ENCODE data around the gene HFM1.
"Not testable (repeated sequence)": the region's sequence is repeated elsewhere in the genome, so short reads cannot be mapped to it uniquely, and the experiment has no call there.

The HFM1 gene, protein sequence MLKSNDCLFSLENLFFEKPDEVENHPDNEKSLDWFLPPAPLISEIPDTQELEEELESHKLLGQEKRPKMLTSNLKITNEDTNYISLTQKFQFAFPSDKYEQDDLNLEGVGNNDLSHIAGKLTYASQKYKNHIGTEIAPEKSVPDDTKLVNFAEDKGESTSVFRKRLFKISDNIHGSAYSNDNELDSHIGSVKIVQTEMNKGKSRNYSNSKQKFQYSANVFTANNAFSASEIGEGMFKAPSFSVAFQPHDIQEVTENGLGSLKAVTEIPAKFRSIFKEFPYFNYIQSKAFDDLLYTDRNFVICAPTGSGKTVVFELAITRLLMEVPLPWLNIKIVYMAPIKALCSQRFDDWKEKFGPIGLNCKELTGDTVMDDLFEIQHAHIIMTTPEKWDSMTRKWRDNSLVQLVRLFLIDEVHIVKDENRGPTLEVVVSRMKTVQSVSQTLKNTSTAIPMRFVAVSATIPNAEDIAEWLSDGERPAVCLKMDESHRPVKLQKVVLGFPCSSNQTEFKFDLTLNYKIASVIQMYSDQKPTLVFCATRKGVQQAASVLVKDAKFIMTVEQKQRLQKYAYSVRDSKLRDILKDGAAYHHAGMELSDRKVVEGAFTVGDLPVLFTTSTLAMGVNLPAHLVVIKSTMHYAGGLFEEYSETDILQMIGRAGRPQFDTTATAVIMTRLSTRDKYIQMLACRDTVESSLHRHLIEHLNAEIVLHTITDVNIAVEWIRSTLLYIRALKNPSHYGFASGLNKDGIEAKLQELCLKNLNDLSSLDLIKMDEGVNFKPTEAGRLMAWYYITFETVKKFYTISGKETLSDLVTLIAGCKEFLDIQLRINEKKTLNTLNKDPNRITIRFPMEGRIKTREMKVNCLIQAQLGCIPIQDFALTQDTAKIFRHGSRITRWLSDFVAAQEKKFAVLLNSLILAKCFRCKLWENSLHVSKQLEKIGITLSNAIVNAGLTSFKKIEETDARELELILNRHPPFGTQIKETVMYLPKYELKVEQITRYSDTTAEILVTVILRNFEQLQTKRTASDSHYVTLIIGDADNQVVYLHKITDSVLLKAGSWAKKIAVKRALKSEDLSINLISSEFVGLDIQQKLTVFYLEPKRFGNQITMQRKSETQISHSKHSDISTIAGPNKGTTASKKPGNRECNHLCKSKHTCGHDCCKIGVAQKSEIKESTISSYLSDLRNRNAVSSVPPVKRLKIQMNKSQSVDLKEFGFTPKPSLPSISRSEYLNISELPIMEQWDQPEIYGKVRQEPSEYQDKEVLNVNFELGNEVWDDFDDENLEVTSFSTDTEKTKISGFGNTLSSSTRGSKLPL (N-terminal part only)

DNA sequence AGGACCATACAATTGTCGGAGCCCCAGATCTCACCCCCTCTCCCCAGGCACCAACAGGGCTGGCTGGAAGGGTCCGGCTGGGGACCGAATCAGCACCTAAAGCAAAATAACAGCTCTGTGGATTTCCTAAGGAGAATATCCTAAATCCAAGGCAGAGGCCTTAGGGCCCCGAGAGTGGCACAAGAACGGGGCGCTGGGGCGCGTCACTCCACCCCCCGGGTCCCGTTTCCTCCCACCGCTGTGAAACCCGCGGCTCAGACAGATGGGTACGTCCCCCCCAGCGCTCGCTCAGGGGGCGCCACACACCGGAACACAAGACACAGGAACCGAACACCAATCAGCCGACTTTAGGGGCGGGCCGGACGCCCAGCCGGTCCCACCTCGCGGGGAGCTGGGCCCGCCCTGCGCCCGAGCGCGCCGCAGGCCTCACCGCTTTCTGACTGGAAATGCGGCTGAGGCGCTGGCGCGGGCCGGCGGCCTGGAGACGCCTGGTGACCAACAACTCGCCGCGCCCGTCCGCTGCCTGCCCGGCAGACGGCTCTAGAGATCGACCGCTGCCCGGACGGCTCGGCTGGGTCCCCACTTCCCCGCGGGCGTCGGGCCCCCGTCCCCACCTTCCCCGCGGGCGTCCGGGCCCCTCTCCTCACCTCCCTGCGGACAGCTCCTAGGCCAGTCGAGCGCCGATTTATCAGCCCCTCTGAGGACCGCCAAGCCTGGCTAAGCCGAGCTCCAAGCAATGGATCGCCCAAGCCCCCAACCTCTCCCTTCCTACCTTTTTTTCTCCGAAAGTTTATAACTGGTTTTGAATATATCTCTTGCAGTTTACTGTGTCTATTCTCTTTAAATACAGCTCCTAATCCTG, at the start of gene HFM1:
HFM1 (minus strand) TSS at position 687 of the 862 bp plus-strand sequence. CDS start 3,755 bp downstream, outside the sequence.
- peak; percentile 92 for DNase-seq

DNA sequence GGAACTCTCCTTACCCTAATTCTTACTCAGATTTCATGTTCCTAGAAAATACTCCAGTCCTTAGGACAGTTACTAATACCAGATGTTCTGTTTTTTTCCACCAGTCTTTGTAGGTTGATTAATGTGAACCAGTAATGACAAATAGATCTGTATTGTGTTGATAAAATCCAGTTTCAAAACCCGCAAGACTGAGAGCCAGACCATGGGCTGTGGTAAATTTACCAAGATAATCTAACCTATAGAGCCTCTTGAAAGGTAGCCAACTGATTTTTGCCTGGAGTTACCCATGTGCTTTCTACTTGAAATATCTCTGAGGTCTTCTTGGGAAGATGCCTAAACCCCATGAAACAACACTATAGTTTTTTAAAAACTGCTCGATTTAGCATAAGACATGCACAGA, 49.5 kb upstream of the HFM1 start:
- peak; percentile 53 for DNase-seq

DNA sequence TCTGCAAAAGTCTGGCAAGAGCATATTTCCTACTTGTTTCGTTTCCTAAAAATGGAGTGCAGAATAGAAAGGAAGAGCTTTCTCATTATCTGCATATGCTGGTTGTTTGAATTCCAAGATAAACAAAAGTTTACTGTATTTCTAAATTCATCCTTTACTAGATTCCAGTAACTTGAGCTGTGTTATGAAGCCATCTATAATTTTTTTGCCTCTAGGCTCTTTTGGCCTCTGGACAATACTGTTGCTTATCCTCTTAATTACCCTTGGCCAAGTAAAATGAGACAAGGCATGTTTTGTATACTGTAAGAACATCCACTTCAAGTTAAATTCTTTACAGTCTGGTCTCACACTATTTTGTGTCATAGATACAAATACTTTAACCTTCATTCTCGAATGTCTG, 45.6 kb upstream of the HFM1 start:
- DNase-seq = no peak

DNA sequence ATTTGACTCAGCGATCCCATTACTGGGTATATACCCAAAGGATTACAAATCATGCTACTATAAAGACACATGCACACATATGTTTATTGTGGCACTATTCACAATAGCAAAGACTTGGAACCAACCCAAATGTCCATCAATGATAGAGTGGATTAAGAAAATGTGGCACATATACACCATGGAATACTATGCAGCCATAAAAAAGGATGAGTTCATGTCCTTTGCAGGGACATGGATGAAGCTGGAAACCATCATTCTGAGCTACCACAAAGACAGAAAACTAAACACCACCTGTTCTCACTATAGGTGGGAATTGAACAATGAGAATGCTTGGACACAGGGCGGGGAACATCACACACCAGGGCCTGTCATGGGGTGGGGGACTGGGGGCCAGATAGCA, 43.1 kb upstream of the HFM1 start:
- DNase-seq = not testable (repeated sequence)

DNA sequence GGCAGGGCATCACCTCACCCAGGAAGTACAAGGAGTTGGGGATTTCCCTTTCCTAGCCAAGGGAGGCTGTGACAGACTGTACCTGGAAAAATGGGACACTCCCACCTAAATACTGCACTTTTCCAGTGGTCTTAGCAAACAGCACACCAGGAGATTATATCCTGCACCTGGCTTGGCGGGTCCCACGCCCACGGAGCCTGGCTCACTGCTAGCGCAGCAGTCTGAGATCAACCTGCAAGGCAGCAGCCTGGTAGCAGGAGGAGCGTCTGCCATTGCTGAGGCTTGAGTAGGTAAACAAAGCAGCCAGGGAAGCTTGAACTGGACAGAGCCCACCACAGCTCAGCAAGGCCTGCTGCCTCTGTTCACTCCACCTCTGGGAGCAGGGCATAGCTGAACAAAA, 37.3 kb upstream of the HFM1 start:
- DNase-seq = not testable (repeated sequence)

DNA sequence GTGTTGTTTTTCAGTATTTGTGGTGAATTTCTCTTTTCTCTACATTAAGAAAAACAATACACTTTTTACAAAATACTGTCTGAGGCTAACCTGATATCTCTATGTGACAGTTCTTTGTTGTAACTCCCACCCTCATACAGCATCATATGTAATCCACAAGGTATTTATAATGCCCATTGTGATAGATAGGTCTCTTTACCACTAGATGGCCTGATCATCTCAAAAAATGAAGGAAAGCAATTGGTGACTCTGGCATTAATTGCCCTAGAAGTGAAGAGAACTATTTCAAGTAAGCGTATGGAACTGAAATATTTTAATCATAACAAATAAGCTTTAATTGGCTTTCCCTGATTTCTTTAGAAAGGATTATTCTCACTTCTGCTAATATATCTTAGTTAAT, 36.2 kb upstream of the HFM1 start:
- DNase-seq = peak; percentile 59

DNA sequence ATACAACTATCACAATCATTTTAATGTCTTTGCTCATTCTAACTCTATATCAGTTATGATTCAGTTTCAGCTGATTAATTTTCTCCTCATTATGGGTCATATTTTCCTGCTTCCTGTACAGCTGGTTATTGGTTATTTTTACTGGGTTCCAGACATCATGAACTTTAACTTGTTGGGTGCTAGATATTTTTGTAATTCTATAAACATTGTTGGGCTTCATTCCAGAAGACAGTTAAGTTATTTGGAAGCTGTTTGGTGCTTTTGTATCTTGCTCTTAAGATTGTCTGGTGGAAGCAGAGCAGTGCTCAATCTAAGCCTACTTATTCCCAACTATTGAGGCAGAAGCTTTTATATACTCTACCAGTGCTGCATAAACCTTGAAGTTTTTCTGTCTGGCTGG, 34.4 kb upstream of the HFM1 start:
- DNase-seq = no peak

DNA sequence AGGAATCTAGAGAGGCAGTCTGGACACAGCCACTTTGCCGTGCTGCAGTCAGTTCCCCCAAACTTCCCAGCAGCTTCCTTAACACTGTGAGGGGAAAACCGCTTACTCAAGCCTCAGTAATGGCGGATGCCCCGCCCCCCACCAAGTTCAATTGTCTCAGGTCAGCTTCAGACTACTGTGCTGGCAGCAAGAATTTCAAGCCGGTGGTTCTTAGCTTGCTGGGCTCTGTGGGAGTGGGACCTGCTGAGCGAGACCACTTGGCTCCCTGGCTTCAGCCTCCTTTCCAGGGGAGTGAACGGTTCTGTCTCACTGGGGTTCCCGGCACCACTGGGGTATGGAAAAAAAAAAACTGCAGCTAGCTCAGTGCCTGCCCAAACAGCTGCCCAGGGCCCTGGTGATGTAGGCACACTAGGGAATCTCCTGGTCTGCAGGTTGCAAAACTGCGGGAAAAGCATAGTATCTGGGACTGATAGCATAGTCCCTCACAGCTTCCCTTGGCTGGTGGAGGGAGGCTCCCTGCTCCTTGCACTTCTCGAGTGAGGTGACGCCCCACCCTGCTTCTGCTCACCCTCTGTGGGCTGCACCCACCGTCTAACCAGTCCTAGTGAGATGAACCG, 23.7 kb upstream of the HFM1 start:
- no peak for DNase-seq

DNA sequence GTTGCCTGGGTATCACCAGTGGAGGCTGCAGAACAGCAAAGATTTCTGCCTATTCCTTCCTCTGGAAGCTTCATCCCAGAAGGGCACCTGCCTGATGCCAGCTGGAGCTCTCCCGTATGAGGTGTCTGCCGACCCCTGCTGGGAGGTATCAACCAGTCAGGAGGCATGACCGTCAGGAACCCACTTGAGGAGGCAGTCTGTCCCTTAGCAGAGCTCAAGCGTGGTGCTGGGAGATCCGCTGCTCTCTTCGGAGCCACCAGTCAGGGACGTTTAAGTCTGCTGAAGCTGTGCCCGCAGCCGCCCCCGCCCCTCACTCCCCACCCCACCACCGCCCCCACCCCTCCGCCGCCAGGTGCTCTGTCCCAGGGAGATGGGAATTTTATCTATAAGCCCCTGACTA, 23.1 kb upstream of the HFM1 start:
- no peak for DNase-seq

DNA sequence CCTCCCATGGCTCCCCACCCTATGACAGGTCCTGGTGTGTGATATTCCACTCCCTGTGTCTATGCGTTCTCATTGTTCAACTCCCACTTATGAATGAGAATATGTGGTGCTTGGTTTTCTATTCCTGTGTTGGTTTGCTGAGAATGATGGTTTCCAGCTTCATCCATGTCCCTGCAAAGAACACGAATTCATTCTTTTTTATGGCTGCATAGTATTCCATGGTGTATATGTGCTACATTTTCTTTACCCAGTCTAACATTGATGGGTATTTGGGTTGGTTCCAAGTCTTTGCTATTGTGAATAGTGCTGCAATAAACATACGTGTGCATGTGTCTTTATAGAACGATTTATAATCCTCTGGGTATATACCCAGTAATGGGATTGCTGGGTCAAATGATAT, 17.9 kb upstream of the HFM1 start:
- not testable (repeated sequence) for DNase-seq

DNA sequence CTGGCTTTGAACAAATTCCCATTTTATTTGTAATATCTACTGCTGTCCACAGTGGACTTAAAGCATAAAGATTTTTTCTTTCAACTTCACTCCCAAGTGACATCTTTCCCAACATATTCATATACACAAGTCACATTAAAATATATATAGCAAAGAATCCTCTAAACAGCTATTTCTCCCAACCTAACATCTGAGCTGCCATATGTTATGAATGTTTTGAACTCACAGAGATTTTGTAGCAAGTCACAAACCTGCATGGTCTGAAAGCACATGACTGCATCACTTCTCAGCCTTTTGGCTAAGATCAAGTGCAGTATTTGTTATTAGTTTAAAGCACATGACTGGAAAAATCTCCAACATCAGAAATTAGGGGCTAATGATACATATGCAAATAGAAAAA, 7.7 kb upstream of the HFM1 start:
- no peak for DNase-seq

DNA sequence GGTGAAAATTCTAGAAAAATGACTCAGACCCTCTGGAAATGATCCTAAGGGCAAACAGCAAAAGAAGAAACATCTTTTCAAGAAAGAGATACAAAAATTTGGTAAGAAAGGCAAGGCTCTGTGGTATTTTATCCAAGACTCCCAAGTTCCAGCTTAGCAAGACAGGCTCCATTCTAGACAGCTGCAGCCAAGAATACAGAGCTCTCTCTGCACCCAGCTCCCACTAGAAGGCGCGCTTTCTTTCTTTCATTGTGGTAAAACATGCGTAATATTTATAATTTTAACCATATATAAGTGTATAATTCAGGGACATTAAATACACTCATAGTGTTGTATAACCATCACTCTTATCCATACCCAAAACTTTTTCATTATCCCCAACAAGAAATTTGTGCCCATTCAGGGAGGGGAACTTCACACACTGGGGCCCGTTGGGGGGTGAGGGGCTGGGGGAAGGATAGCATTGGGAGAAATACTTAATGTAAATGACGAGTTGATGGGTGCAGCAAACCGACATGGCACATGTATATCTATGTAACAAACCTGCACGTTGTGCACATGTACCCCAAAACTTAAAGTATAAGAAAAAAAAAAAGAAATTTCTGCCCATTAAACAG, 2.2 kb upstream of the HFM1 start:
- DNase-seq = peak; percentile 40

DNA sequence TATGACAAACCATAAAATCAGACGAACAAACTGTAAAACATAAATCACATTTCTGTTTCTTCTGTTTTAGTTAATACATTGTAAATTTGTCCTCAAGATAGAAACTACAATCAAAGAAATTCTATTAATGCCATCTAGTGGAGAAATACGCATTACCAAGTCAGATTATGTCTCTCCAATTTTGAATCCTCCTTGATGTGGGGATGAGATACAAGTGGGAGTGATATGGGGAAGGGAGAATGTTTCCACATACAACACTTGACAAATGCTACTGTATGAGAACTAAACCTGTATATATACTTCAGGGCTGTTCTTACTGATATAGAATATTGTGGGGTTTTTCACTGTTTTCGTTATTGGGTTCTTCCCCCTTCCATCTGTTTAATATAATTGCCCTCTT, 2.6 kb downstream of the HFM1 start:
- peak; percentile 61 for DNase-seq

DNA sequence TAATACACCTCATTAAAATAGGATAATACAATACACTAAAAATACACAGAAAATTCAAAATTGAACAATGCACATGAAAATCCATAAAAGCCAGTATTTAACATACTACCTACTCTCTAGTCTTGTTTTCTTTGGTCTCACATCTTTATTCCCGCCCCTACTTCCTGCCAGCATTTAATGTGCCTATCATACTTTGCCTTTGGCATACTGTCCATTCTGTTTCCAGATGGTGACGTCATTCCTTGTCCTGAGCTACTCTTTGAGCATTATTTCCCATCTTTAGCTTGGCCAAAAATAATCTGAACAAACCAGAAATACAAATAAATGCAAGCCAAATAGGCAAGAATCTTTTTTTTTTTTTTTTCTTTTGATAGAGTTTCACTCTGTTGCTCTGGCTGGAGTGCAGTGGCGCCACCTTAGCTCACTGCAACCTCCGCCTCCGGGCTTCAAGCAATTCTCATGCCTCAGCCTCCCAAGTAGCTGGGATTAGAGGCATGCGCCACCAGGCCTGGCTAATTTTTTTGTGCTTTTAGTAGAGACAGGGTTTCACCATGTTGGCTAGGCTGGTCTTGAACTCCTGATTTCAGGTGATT, 4.4 kb downstream of the HFM1 start:
- DNase-seq = no peak

DNA sequence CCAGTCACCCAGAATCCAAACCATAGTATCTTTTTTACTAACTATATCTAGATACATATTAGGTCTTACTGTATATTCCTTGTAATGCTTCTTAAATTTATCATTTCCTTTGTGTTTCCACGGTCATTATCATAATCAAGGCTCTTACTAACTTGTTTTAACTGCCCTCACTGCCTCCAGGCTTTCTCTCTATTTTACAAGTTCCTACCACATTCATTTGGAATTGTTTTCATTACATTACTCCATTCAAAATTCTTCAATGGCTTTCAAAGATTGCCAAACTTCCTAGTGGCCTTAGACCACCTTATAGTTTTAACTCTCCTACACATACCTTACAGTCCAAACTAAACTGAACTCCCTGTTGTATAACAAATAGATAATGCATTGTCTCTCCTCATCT, 6.3 kb downstream of the HFM1 start:
- DNase-seq = no peak

DNA sequence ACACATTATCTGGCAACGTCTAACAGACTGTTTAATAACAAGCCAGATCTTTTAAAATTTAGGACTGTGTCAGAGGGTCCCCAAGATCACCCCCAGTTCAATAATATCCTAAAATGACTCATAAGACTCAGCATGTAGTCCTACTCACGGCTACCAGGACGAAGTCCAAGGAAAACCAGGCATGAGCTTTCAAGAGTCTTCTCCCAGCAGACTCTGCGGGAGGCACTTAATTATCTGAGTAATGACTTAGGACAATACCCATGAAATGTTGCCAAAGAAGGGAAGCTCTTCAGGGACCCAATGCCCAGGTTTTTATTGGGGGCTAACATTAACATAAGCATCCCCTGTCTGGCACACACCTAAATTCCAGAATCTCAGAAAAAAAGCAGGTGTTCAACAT, 7.0 kb downstream of the HFM1 start:
- DNase-seq = no peak

DNA sequence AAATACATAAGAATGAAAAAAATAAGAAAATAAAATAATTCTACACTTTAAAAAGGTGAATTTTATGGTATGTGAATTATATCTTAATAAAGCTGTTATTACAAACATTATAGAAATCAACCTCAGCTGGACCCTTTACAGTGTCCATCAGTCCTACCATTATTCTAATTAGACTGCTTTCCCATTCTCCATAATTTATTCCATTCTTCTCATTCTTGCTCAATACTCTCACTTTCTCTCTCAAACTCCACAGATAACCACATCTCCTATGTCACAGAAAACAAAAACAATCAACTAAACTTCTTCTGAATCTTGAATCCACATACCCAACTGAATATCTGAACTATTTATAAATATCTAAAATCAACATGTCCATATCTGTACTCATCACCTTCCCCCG, 11.6 kb downstream of the HFM1 start:
- no peak for DNase-seq

DNA sequence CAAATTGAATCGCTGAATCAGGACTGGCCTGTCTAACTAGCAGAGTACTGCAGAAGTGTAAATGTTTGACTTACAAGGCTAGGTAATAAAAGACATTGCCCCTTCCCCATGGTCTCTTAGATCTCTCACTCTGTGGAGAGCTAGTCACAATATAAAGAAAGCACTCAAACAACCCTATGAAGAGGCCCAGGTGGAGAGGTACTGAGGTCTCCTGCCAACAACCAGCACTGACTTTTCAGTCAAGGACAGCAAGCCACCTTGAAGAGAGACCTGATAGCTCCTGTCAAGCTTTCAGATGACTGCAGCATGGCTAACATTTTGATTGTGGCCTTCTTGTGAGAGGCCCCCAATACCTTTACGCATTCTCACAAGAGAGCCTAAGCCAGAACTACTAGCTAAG, 18.5 kb downstream of the HFM1 start:
- no peak for DNase-seq

DNA sequence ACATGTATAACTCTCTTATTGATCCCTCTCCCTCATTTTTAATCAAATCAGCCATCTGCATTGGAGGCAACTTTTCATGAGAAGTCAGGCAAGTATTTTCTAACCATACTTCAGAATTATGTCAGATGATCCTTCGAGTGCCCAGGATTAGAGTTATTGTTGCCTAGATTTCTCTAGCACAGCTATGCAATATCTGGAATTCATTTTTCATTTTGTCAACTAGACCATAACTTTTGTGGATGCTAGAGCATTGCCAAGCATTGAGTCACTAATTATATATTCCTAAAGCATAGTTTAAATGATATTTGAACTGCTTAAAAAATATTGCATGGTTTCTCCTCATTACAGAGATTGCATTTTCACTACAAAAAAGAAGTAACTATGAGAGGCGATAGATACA, 21.2 kb downstream of the HFM1 start:
- no peak for DNase-seq

DNA sequence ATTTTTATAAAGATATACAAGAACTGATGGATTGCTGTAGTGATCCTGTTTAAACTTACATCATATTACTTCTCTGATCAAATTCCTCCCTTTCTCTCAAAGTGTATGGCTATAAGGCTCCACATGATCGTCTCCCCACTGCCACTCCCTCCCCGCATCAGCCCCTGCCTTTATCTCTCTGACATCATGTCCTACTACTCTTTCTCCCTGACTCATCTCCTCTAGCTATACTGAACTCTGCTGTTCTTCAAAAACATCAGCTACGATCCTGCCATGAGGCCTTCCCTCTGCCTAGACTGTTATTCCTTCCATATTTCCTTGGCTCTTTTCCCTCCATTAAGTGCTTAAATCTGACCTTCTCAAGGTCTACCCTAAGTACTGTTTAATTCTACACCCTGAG, 22.8 kb downstream of the HFM1 start:
- no peak for DNase-seq

DNA sequence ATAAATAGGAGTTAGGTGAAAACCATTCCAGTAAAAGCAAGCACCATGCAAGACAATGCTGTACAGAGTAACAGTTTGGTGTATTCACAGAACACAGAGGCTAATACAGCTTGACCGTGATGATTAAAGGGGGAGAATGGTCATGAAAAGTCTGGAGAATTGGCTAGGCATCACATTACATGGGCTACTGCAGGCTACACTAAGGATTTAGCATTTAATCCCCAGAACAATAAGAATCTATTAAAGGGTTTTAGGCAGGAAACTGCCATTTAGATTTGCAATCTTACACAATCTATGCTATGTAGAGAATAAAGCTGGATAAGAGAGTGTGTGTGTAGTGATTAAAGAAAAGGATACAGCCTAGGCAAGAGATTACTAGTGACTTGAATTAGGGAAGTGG, 30.6 kb downstream of the HFM1 start:
- no peak for DNase-seq

All from hematopoietic multipotent progenitor cell treated with erythropoietin and hydrocortisone succinate and interleukin-3 and kit ligand, for 6 days (in vitro differentiated cells).